Epithelial cell of esophagus (primary cell): ENCODE data around the gene MAPK1.
"Not testable (repeated sequence)": the region's sequence is repeated elsewhere in the genome, so short reads cannot be mapped to it uniquely, and the experiment has no call there.

Experiments used
- DNase-seq: peaks from one replicate; pipeline ENCODE4 v3.0.0; 2010; ENCODE audit warnings: low read depth
- H3K4me3 ChIP-seq: 2 replicates; pipeline ENCODE4 v1.5.1; 2011; ENCODE audit warnings: mild to moderate bottlenecking, low read length, control low read depth
- TF ChIP-seq, protein P1 (sequence below): IDR thresholded peaks from 2 replicates; pipeline ENCODE4 v1.5.1; 2011; ENCODE audit warnings: low read depth, mild to moderate bottlenecking, low read length, control low read depth, inconsistent platforms; ENCODE audit not compliant: insufficient read depth; ENCODE audit errors: missing control alignments

Gene MAPK1

DNA sequence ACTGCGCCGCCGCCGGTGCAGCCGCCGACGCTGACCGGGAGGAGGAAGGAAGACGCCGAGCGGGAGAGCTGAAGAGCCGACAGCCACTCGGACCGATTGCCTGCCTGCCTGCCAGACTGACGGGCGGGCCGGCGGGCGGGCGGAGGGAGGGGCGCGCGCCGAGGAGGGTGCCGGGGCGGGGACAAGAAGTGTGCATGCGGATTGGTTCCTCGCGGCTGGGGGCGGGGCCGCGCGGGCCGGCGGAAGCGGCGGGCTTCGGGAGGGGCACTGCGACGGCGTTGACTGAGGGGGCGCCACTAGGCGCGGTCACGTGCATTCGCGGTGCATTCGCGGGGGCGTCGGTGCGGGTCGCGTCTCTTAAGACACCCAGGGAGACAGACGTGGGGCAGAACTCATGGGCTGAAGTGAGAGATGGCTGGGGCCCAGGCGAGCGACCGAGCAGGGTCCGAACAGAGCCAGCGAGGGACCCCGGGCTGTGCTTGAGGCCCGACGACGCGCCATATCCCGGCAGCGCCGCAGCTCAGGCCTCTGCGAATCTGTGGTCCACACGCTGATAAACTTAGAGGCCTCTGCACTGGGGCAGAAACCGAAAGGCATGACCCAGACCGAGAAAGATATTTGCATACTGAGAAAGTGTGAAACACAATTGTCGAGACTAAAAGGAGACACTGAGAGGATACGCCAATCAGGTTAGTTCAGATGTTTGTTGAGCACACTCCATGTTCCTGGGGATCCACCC lies at the start of gene MAPK1:
Gene MAPK1 (minus strand): TSS at position 118 of the 739 bp plus-strand sequence. CDS start 205 bp downstream, outside the sequence.
- TF ChIP-seq, protein P1, sequence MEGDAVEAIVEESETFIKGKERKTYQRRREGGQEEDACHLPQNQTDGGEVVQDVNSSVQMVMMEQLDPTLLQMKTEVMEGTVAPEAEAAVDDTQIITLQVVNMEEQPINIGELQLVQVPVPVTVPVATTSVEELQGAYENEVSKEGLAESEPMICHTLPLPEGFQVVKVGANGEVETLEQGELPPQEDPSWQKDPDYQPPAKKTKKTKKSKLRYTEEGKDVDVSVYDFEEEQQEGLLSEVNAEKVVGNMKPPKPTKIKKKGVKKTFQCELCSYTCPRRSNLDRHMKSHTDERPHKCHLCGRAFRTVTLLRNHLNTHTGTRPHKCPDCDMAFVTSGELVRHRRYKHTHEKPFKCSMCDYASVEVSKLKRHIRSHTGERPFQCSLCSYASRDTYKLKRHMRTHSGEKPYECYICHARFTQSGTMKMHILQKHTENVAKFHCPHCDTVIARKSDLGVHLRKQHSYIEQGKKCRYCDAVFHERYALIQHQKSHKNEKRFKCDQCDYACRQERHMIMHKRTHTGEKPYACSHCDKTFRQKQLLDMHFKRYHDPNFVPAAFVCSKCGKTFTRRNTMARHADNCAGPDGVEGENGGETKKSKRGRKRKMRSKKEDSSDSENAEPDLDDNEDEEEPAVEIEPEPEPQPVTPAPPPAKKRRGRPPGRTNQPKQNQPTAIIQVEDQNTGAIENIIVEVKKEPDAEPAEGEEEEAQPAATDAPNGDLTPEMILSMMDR: no peak
- peak within 1 kb of the TSS; percentile 79 for H3K4me3 ChIP-seq
- peak; percentile 91 for DNase-seq

DNA sequence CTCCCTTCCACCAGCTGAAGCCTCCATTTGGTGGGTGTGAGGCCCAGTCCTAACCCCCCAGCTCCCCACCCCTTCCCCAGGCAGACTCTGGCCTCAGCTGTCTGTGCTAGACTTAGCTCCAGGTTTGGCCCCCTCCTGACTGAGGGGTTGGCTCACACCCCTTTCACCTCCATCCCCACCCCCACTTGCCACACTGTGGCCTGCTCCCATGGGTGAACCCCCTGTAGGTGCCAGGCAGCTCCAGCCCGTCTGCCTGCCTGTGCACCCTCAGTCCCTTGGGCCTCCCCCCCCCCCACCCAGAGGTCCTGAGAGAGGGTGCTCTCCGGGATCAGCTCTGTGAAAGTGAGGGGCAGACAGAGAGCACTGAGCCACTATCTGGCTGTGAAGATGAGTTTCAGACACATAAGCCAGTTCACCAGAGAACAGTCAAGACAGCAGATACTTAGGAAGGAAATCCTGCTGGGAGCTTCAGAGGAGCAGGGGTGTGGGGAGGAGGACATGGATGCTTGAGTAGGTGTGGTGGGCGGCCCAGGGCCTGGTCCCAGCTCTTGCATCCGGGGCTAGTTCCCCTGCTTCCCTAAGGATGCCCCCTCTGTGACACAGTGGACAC lies 49.0 kb upstream of the MAPK1 start:
- no peak for DNase-seq
- TF ChIP-seq, protein P1: no peak
- no peak overlapping the region for H3K4me3 ChIP-seq

- no peak overlapping the region for H3K4me3 ChIP-seq
- no peak for DNase-seq
- TF ChIP-seq, protein P1: no peak
These were observed 48.3 kb upstream of the MAPK1 start for GRCh38 chr22:21915624-21916308.

GRCh38 chr22:21914033-21914642 lies 46.7 kb upstream of the MAPK1 start:
- not testable (repeated sequence) for H3K4me3 ChIP-seq, DNase-seq

GRCh38 chr22:21910367-21910766 lies 42.9 kb upstream of the MAPK1 start:
- not testable (repeated sequence) for DNase-seq, H3K4me3 ChIP-seq

GRCh38 chr22:21909871-21910270 lies 42.4 kb upstream of the MAPK1 start:
- TF ChIP-seq, protein P1: no peak
- H3K4me3 ChIP-seq: no peak overlapping the region
- no peak for DNase-seq

DNA sequence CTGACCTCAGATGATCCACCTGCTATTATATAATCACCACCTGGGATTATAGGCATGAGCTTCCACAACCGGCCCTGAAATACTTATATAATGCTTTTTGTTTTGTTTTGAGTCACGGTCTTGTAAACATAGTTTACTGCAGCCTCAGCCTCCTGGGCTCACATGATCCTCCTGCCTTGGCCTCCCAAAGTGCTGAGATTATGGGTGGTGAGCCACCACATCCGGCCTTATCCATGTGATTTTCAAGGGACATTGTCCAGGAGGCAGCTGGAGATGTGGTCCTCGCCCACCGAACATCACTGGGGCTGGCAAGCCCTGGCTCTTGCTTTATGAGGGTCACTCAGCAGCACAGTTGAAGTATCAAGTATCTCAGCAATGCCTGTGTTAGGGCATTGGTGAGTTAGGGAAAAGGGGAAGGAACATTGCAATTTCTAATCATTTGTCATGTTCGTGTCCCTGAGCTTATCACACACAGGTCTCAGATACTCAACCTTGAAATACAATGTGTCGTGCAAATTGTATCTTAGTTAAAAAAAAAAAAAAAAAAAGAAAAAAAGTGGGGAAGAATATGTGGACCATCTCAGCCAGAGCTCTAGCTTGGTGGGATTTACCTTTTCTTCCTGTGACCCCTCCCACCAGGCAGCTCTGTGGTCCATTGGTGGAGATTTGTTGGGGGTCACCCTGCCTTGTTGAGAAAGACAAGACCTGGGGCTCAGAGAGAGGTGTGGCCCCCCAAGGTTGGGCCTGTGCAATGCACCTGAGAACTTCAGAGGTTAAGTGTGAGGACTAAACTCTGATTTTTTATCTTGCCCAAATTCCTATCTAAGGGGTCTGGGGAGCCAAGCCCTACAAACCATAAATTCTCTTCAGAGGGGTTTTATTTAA lies 40.4 kb upstream of the MAPK1 start:
- TF ChIP-seq, protein P1: no peak
- no peak overlapping the region for H3K4me3 ChIP-seq
- DNase-seq: no peak

DNA sequence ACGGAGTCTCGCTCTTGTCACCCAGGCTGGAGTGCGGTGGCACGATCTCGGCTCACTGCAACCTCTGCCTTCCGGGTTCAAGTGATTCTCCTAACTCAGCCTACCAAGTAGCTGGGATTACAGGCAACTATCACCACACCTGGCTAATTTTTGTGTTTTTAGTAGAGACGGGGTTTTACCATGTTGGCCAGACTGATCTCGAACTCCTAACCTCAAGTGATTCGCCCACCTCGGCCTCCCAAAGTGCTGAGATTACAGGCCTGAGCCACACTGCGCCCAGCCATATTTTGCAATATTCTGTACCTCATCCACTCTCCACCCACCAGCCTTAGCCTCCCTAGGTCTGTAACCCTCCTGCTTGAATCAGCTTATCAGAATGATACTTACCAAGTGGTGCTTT lies 37.8 kb upstream of the MAPK1 start:
- H3K4me3 ChIP-seq, DNase-seq: not testable (repeated sequence)
